HL-60 (cell line): ENCODE data around the gene ERICH4.

ENCODE experiments used
- CTCF ChIP-seq: IDR thresholded peaks from one replicate; pipeline ENCODE4 v1.5.1; 2011; ENCODE audit warnings: low read length, control low read depth, inconsistent platforms; ENCODE audit not compliant: insufficient read depth
- GABPA ChIP-seq: IDR thresholded peaks from 2 replicates; pipeline ENCODE4 v1.6.1; 2012; ENCODE audit warnings: low read depth
- POLR2AphosphoS5 ChIP-seq: IDR thresholded peaks from 2 replicates; pipeline ENCODE4 v1.6.1; 2012; ENCODE audit warnings: low read depth
- REST ChIP-seq: IDR thresholded peaks from 2 replicates; pipeline ENCODE4 v1.6.1; 2012; ENCODE audit warnings: low read depth; ENCODE audit not compliant: insufficient replicate concordance

- TF ChIP-seq CTCF (no peak), POLR2AphosphoS5 (no peak), GABPA (no peak), REST (no peak)
These were observed 4.9 kb downstream of the ERICH4 start for GRCh38 chr19:41447732-41448332.
